Fibroblast of mammary gland (primary cell): ENCODE data around the gene TECR.

ENCODE experiments used
- DNase-seq: peaks from one replicate; pipeline ENCODE4 v3.0.0-alpha.2; 2010; ENCODE audit warnings: low read depth
- H3K4me3 ChIP-seq: 2 replicates; pipeline ENCODE4 v1.5.1; 2011; ENCODE audit warnings: low read depth, mild to moderate bottlenecking, low read length, moderate library complexity; ENCODE audit not compliant: control insufficient read depth
- TF ChIP-seq, protein P1 (sequence below): conservative IDR thresholded peaks from 2 replicates; pipeline ENCODE4 v1.5.1; 2011; ENCODE audit warnings: low read depth, low read length, inconsistent platforms; ENCODE audit not compliant: control insufficient read depth, insufficient read depth

The TECR gene

DNA sequence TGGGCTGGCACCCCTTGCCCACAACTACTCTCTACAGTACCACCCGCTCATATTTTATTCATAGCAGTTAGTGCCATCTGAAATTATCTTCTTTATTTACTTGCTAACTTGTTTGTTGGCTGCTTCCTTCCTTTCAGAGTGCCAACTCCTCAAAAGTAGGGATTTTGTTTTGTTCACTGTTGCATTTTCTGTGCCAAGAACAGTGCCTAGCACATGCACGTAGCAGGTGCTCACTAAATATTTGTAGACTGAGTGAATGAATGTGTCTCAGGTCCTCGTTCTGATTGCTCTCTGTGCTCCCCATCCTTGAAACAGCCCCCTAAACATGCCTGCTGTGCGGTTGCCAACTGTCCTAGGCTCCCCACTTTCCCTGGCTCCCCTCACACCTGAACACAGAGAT lies 35.0 kb upstream of the TECR start:
- TF ChIP-seq, protein P1, sequence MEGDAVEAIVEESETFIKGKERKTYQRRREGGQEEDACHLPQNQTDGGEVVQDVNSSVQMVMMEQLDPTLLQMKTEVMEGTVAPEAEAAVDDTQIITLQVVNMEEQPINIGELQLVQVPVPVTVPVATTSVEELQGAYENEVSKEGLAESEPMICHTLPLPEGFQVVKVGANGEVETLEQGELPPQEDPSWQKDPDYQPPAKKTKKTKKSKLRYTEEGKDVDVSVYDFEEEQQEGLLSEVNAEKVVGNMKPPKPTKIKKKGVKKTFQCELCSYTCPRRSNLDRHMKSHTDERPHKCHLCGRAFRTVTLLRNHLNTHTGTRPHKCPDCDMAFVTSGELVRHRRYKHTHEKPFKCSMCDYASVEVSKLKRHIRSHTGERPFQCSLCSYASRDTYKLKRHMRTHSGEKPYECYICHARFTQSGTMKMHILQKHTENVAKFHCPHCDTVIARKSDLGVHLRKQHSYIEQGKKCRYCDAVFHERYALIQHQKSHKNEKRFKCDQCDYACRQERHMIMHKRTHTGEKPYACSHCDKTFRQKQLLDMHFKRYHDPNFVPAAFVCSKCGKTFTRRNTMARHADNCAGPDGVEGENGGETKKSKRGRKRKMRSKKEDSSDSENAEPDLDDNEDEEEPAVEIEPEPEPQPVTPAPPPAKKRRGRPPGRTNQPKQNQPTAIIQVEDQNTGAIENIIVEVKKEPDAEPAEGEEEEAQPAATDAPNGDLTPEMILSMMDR: no peak
- H3K4me3 ChIP-seq: peak overlapping the region; percentile 76
- DNase-seq: no peak

GRCh38 chr19:14494910-14495671 lies 34.3 kb upstream of the TECR start:
- TF ChIP-seq, protein P1: no peak
- no peak for DNase-seq
- H3K4me3 ChIP-seq: peak overlapping the region; percentile 76

GRCh38 chr19:14495672-14496028 lies 33.7 kb upstream of the TECR start:
- peak overlapping the region; percentile 76 for H3K4me3 ChIP-seq
- TF ChIP-seq, protein P1: no peak
- DNase-seq: no peak

DNA sequence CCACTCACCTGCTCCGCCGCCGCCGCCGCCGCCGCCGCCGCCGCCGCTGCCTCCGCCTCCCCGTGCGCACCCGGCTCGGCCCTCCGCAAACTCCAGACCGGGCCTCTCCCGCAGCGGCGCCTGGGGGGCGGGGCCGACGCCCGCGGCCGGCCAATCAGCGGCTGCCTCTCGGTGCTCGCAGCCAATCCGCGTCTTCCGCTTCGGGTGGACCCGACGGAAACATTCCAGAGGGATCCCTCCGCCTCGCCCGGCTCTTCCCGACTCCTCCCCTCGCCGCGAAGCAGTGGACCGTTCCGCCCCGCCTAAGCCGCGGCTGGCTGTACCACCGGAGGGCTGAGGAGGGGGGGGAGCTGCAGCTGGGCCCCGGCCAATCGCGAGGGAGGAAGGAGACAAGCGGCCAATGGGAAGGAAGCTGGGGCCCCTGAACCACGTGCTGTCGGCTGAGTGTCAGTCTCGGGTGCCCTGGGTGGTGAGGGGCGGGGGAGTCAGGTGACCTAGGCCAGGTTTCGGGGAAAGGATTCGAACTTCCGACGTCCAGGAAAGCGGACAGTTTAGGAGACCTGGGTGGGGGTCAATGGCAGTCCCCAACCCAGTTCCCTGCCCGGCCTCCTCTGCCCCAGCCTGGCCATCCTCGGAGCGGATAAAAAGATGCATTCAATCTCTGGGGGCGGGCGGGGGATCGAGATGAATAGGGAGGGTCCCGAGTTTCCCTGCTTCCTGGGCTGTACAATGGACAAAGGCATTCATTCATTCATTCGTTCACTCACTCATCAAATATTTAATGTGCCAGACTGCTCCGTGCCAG lies 33.2 kb upstream of the TECR start, which contains the start of gene GIPC1:
GIPC1 (minus strand) TSS at position 99 of the 805 bp plus-strand sequence. CDS start 13,151 bp downstream, outside the sequence.
- TF ChIP-seq, protein P1: no peak
- H3K4me3 ChIP-seq: peak within 1 kb of the TSS; percentile 76

DNA sequence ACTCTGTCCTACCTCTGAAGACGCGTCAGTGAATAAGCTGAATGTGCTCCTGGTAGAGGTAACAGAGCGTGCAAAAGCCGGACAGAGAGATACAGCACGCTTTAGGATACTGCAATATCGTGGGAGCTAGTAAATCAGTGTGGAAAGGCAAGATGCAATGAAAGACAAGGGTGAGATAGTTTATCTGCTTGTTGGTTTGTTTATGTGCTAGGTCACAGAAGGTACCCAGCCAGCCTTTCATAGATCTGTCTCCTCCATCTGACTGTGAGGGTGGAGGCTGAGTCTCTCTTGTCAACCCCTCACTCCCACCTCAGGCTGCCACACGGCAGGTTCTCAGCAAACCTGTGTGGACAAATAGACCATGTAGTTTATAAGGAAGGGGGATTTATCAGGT lies 32.6 kb upstream of the TECR start:
- TF ChIP-seq, protein P1: no peak
- DNase-seq: no peak
- H3K4me3 ChIP-seq: peak overlapping the region; percentile 47

More for the DNA sequence above, 33.2 kb upstream of the TECR start, which contains the start of gene GIPC1:
- peak; percentile 98 for DNase-seq

- no peak for DNase-seq
- H3K4me3 ChIP-seq: no peak overlapping the region
- TF ChIP-seq, protein P1: no peak
Observed at GRCh38 chr19:14497228-14497921, 32.0 kb upstream of the TECR start.
